ENCODE data around the gene TMC2. TPM values are rescaled to one million over a fixed set of nuclear protein-coding genes. Genes with fewer than 3 reads are reported as not detected.

Gene TMC2
- total RNA-seq, 1 experiment from 2014 or later, result not detected

DNA sequence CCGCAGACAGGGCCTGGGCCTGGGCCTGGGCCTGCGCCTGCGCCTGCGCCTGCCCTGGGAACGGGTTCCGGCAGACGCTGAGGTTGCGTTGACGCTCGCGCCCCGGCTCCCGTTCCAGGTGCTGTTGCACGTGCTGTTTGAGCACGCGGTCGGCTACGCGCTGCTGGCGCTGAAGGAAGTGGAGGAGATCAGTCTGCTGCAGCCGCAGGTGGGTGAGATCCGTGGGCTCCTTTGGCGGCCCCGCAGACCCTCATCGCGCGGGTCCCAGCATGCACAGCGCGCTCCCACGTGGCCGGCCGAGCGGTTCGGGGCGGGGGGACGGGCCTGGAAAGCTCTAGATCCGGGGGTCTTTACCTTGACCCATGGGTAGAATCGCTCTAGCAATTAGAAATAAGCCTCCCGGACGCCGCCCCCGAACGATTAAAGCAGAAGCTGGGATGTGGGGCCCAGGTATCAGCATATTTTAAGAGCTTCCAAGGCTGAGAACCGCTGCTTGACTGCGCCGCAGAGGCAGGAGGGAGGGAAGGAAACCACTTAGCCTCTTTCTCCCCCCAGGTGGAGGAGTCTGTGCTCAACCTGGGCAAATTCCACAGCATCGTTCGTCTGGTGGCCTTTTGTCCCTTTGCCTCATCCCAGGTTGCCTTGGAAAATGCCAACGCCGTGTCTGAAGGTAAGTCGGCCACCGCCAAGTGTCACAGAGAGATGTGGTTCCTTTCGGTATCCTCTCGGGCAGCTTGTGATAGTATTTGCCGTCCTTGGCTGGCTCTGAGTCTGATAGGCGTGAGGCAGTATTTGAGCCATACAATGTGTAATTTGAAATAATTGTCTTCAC lies 116.6 kb downstream of the TMC2 start (continued):
- TF ChIP-seq, protein P1, sequence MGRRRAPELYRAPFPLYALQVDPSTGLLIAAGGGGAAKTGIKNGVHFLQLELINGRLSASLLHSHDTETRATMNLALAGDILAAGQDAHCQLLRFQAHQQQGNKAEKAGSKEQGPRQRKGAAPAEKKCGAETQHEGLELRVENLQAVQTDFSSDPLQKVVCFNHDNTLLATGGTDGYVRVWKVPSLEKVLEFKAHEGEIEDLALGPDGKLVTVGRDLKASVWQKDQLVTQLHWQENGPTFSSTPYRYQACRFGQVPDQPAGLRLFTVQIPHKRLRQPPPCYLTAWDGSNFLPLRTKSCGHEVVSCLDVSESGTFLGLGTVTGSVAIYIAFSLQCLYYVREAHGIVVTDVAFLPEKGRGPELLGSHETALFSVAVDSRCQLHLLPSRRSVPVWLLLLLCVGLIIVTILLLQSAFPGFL (CRISPR knock-in tag; IDR thresholded peaks at IDR 0.05; ENCODE audit: borderline replicate concordance), result 0 out of 2 replicates have a peak, but pooled peaks have one; percentile 76
- TF ChIP-seq OVOL2 (CRISPR knock-in tag; IDR thresholded peaks at IDR 0.05; ENCODE audit: borderline replicate concordance) (no peak), NFYB (CRISPR knock-in tag; conservative IDR thresholded peaks at IDR 0.05; ENCODE audit: low read depth) (no peak), ZNF671 (CRISPR knock-in tag; IDR thresholded peaks at IDR 0.05) (no peak), FOXJ3 (CRISPR knock-in tag; IDR thresholded peaks at IDR 0.05; ENCODE audit: borderline replicate concordance) (no peak), ZNF121 (CRISPR knock-in tag; IDR thresholded peaks at IDR 0.05) (no peak), ESRRA (CRISPR knock-in tag; IDR thresholded peaks at IDR 0.05; ENCODE audit: borderline replicate concordance) (no peak; the same call in 1 of the 2 replicates), SOX15 (CRISPR knock-in tag; IDR thresholded peaks at IDR 0.05) (no peak), RELA (CRISPR knock-in tag; IDR thresholded peaks at IDR 0.05; ENCODE audit: borderline replicate concordance) (peak; percentile 33; the same call in 1 of the 2 replicates), SMAD3 (CRISPR knock-in tag; IDR thresholded peaks at IDR 0.05; ENCODE audit: borderline replicate concordance) (no peak), SP1 (CRISPR knock-in tag; conservative IDR thresholded peaks at IDR 0.05) (no peak; the same call in none of the 2 replicates), NFE2L1 (CRISPR knock-in tag; IDR thresholded peaks at IDR 0.05) (peak; percentile 54; the same call in 1 of the 2 replicates), ZNF232 (CRISPR knock-in tag; IDR thresholded peaks at IDR 0.05) (no peak; the same call in 1 of the 2 replicates), PRRX2 (CRISPR knock-in tag; IDR thresholded peaks at IDR 0.05) (no peak), FOXK1 (CRISPR knock-in tag; IDR thresholded peaks at IDR 0.05) (peak; percentile 37; the same call in 1 of the 2 replicates), RORB (CRISPR knock-in tag; IDR thresholded peaks at IDR 0.05) (peak; percentile 38; the same call in 1 of the 2 replicates), HMGA2 (CRISPR knock-in tag; IDR thresholded peaks at IDR 0.05) (no peak), ZNF138 (CRISPR knock-in tag; conservative IDR thresholded peaks at IDR 0.05) (peak; percentile 88)
- TF ChIP-seq, protein P2, sequence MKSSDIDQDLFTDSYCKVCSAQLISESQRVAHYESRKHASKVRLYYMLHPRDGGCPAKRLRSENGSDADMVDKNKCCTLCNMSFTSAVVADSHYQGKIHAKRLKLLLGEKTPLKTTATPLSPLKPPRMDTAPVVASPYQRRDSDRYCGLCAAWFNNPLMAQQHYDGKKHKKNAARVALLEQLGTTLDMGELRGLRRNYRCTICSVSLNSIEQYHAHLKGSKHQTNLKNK (CRISPR knock-in tag; IDR thresholded peaks at IDR 0.05), result no peak
- TF ChIP-seq, protein P3, sequence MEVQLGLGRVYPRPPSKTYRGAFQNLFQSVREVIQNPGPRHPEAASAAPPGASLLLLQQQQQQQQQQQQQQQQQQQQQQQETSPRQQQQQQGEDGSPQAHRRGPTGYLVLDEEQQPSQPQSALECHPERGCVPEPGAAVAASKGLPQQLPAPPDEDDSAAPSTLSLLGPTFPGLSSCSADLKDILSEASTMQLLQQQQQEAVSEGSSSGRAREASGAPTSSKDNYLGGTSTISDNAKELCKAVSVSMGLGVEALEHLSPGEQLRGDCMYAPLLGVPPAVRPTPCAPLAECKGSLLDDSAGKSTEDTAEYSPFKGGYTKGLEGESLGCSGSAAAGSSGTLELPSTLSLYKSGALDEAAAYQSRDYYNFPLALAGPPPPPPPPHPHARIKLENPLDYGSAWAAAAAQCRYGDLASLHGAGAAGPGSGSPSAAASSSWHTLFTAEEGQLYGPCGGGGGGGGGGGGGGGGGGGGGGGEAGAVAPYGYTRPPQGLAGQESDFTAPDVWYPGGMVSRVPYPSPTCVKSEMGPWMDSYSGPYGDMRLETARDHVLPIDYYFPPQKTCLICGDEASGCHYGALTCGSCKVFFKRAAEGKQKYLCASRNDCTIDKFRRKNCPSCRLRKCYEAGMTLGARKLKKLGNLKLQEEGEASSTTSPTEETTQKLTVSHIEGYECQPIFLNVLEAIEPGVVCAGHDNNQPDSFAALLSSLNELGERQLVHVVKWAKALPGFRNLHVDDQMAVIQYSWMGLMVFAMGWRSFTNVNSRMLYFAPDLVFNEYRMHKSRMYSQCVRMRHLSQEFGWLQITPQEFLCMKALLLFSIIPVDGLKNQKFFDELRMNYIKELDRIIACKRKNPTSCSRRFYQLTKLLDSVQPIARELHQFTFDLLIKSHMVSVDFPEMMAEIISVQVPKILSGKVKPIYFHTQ (CRISPR knock-in tag; IDR thresholded peaks at IDR 0.05), result no peak
- TF ChIP-seq, protein P4, sequence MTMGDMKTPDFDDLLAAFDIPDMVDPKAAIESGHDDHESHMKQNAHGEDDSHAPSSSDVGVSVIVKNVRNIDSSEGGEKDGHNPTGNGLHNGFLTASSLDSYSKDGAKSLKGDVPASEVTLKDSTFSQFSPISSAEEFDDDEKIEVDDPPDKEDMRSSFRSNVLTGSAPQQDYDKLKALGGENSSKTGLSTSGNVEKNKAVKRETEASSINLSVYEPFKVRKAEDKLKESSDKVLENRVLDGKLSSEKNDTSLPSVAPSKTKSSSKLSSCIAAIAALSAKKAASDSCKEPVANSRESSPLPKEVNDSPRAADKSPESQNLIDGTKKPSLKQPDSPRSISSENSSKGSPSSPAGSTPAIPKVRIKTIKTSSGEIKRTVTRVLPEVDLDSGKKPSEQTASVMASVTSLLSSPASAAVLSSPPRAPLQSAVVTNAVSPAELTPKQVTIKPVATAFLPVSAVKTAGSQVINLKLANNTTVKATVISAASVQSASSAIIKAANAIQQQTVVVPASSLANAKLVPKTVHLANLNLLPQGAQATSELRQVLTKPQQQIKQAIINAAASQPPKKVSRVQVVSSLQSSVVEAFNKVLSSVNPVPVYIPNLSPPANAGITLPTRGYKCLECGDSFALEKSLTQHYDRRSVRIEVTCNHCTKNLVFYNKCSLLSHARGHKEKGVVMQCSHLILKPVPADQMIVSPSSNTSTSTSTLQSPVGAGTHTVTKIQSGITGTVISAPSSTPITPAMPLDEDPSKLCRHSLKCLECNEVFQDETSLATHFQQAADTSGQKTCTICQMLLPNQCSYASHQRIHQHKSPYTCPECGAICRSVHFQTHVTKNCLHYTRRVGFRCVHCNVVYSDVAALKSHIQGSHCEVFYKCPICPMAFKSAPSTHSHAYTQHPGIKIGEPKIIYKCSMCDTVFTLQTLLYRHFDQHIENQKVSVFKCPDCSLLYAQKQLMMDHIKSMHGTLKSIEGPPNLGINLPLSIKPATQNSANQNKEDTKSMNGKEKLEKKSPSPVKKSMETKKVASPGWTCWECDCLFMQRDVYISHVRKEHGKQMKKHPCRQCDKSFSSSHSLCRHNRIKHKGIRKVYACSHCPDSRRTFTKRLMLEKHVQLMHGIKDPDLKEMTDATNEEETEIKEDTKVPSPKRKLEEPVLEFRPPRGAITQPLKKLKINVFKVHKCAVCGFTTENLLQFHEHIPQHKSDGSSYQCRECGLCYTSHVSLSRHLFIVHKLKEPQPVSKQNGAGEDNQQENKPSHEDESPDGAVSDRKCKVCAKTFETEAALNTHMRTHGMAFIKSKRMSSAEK (CRISPR knock-in tag; IDR thresholded peaks at IDR 0.05; ENCODE audit: borderline replicate concordance), result no peak
- TF ChIP-seq, protein P5, sequence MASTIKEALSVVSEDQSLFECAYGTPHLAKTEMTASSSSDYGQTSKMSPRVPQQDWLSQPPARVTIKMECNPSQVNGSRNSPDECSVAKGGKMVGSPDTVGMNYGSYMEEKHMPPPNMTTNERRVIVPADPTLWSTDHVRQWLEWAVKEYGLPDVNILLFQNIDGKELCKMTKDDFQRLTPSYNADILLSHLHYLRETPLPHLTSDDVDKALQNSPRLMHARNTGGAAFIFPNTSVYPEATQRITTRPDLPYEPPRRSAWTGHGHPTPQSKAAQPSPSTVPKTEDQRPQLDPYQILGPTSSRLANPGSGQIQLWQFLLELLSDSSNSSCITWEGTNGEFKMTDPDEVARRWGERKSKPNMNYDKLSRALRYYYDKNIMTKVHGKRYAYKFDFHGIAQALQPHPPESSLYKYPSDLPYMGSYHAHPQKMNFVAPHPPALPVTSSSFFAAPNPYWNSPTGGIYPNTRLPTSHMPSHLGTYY (CRISPR knock-in tag; IDR thresholded peaks at IDR 0.05), result 0 out of 2 replicates have a peak, but pooled peaks have one; percentile 25
- TF ChIP-seq, protein P6, sequence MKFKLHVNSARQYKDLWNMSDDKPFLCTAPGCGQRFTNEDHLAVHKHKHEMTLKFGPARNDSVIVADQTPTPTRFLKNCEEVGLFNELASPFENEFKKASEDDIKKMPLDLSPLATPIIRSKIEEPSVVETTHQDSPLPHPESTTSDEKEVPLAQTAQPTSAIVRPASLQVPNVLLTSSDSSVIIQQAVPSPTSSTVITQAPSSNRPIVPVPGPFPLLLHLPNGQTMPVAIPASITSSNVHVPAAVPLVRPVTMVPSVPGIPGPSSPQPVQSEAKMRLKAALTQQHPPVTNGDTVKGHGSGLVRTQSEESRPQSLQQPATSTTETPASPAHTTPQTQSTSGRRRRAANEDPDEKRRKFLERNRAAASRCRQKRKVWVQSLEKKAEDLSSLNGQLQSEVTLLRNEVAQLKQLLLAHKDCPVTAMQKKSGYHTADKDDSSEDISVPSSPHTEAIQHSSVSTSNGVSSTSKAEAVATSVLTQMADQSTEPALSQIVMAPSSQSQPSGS (CRISPR knock-in tag; IDR thresholded peaks at IDR 0.05; ENCODE audit: borderline replicate concordance, low read depth), result no peak
- TF ChIP-seq, protein P7, sequence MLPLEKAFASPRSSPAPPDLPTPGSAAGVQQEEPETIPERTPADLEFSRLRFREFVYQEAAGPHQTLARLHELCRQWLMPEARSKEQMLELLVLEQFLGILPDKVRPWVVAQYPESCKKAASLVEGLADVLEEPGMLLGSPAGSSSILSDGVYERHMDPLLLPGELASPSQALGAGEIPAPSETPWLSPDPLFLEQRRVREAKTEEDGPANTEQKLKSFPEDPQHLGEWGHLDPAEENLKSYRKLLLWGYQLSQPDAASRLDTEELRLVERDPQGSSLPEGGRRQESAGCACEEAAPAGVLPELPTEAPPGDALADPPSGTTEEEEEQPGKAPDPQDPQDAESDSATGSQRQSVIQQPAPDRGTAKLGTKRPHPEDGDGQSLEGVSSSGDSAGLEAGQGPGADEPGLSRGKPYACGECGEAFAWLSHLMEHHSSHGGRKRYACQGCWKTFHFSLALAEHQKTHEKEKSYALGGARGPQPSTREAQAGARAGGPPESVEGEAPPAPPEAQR (CRISPR knock-in tag; IDR thresholded peaks at IDR 0.05), result no peak

Data from WTC11 (cell line).